ENCODE results near the gene TTC22. TPM values are rescaled to one million over a fixed set of nuclear protein-coding genes. Genes with fewer than 3 reads are reported as not detected.

TTC22 gene
- total RNA-seq, 1 donor from 2014 or later = not detected

- no peaks in the 10 kb centered on the region for H3F3A ChIP-seq (ENCODE audit: low read depth)
- H3K9me3 ChIP-seq (ENCODE audit: low read depth) = no peaks in the 10 kb centered on the region
- Mint-ChIP-seq H3K27ac (no peak overlapping the region), H3K4me1 (no peaks in the 10 kb centered on the region), H3K36me3 (peaks cover 7% of the 10 kb centered on the region), H3K4me3 (no peak overlapping the region), H3K9me3 (no peaks in the 10 kb centered on the region), H3K27me3 (ENCODE audit: insufficient read depth, low read depth) (peaks cover 7% of the 10 kb centered on the region)
- no peaks in the 10 kb centered on the region for H3K27me3 ChIP-seq
- no peak overlapping the region for H3K4me2 ChIP-seq
- H3K36me3 ChIP-seq = no peaks in the 10 kb centered on the region
- H3K9ac ChIP-seq = no peak overlapping the region
- TF ChIP-seq, protein P1, sequence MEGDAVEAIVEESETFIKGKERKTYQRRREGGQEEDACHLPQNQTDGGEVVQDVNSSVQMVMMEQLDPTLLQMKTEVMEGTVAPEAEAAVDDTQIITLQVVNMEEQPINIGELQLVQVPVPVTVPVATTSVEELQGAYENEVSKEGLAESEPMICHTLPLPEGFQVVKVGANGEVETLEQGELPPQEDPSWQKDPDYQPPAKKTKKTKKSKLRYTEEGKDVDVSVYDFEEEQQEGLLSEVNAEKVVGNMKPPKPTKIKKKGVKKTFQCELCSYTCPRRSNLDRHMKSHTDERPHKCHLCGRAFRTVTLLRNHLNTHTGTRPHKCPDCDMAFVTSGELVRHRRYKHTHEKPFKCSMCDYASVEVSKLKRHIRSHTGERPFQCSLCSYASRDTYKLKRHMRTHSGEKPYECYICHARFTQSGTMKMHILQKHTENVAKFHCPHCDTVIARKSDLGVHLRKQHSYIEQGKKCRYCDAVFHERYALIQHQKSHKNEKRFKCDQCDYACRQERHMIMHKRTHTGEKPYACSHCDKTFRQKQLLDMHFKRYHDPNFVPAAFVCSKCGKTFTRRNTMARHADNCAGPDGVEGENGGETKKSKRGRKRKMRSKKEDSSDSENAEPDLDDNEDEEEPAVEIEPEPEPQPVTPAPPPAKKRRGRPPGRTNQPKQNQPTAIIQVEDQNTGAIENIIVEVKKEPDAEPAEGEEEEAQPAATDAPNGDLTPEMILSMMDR (IDR thresholded peaks at IDR 0.05) = no peak
- no peak for TF ChIP-seq EZH2phosphoT487 (IDR thresholded peaks at IDR 0.05)
- no peak for TF ChIP-seq EZH2 (IDR thresholded peaks at IDR 0.05)
- H3K79me2 ChIP-seq (ENCODE audit: low read depth) = no peaks in the 10 kb centered on the region
- no peak overlapping the region for H3K4me3 ChIP-seq
- no peak overlapping the region for H3K27ac ChIP-seq
- no peaks in the 10 kb centered on the region for H4K20me1 ChIP-seq (ENCODE audit: low read depth)
- no peak overlapping the region for H2AFZ ChIP-seq (replicated peaks)
- DNase-seq (ENCODE audit: low spot score) = no peak
- no peaks in the 10 kb centered on the region for H3K4me1 ChIP-seq
These were observed 38.7 kb upstream of the TTC22 start for GRCh38 chr1:54839824-54840223.

- Histone ChIP-seq H2AFZ (replicated peaks) (no peak overlapping the region), H3K4me3 (no peak overlapping the region), H3K4me2 (no peak overlapping the region), H3K27me3 (no peaks in the 10 kb centered on the region), H4K20me1 (ENCODE audit: low read depth) (no peaks in the 10 kb centered on the region), H3K27ac (no peak overlapping the region), H3K4me1 (no peaks in the 10 kb centered on the region), H3K36me3 (no peaks in the 10 kb centered on the region), H3K9me3 (ENCODE audit: low read depth) (no peaks in the 10 kb centered on the region), H3F3A (ENCODE audit: low read depth) (no peaks in the 10 kb centered on the region), H3K9ac (no peak overlapping the region), H3K79me2 (ENCODE audit: low read depth) (no peaks in the 10 kb centered on the region)
- no peak for DNase-seq (ENCODE audit: low spot score)
- H3K27ac Mint-ChIP-seq = no peak overlapping the region
- H3K36me3 Mint-ChIP-seq = peaks cover 7% of the 10 kb centered on the region
- no peak overlapping the region for H3K4me3 Mint-ChIP-seq
- no peak for TF ChIP-seq EZH2 (IDR thresholded peaks at IDR 0.05)
- no peak for TF ChIP-seq EZH2phosphoT487 (IDR thresholded peaks at IDR 0.05)
- TF ChIP-seq, protein P1 (IDR thresholded peaks at IDR 0.05) = no peak
- H3K27me3 Mint-ChIP-seq (ENCODE audit: insufficient read depth, low read depth) = peaks cover 7% of the 10 kb centered on the region
- no peaks in the 10 kb centered on the region for H3K4me1 Mint-ChIP-seq
- H3K9me3 Mint-ChIP-seq = no peaks in the 10 kb centered on the region
These were observed 37.5 kb upstream of the TTC22 start for GRCh38 chr1:54838565-54839180.

DNA sequence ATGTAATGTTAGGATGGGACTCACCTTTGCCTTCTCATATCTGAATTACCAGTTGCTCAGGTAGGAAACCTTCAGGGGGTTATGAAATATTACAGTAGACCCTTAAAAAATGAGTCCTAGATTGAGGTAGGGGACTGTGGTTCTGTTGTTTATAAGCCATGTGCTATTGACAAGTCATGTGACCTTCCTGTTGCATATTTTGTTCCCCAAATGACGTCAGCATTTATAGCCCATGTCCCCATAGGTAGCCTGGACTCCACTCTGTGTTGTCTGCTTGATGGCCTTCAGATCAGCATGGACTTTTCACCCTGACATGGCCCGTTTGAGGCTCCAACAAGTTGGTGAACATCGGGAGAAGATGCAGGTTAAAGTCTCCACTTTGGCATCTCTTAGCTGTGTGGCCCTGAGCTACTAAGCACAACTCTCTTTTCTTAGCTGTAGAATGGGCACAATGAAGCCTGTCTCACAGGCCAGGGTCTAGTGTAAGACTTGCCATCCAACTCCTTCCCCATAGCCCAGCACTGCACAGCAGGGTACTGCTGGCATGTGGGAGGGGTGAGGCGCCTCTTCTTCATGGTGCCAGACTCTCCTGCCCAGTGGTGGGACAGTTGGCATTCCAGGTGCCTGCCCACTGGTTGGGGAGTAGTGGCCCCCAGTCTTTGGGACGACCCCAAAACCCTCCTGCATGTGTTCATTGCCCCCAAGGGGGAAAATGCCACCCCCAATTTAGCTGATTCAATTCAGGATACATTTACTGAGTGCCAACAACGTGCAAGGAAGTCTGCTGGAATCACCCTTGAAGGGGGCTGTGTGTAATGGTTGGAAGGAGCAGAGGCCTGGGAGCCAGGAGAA, 36.1 kb upstream of the TTC22 start:
- Mint-ChIP-seq H3K9me3 (no peaks in the 10 kb centered on the region), H3K27ac (no peak overlapping the region), H3K36me3 (no peaks in the 10 kb centered on the region), H3K4me1 (no peaks in the 10 kb centered on the region), H3K4me3 (no peak overlapping the region), H3K27me3 (ENCODE audit: insufficient read depth, low read depth) (peaks cover 7% of the 10 kb centered on the region)
- H3K9me3 ChIP-seq (ENCODE audit: low read depth) = no peaks in the 10 kb centered on the region
- H3K4me2 ChIP-seq = no peak overlapping the region
- H3F3A ChIP-seq (ENCODE audit: low read depth) = no peaks in the 10 kb centered on the region
- H3K36me3 ChIP-seq = no peaks in the 10 kb centered on the region
- H3K4me1 ChIP-seq = no peaks in the 10 kb centered on the region
- H3K27ac ChIP-seq = no peak overlapping the region
- no peaks in the 10 kb centered on the region for H3K27me3 ChIP-seq
- H3K9ac ChIP-seq = no peak overlapping the region
- H4K20me1 ChIP-seq (ENCODE audit: low read depth) = no peaks in the 10 kb centered on the region
- no peak overlapping the region for H3K4me3 ChIP-seq
- H3K79me2 ChIP-seq (ENCODE audit: low read depth) = no peaks in the 10 kb centered on the region
- TF ChIP-seq EZH2 (IDR thresholded peaks at IDR 0.05) (no peak), EZH2phosphoT487 (IDR thresholded peaks at IDR 0.05) (no peak)
- TF ChIP-seq, protein P1 (IDR thresholded peaks at IDR 0.05) = no peak
- no peak for DNase-seq (ENCODE audit: low spot score)
- H2AFZ ChIP-seq (replicated peaks) = no peak overlapping the region

Data from neural progenitor cell (in vitro differentiated cells).